Tibial artery (tissue), 4 donors: ENCODE data around the gene KBTBD7.

Experiments used
- DNase-seq, 2 donors: peaks; one replicate each; pipeline ENCODE4 v3.0.0-alpha.2; 2019
- H3K27ac ChIP-seq, 2 donors: fragments of 200-600 bp; sonication (generic) in 1 of 2; 1 replicate in 1 of 2; 2 replicates in 1 of 2; pipeline ENCODE4 v1.5.1; 2018 to 2019; ENCODE audit warnings: mild to moderate bottlenecking in 1 of 2
- H3K27me3 ChIP-seq, 2 donors: fragments of 200-600 bp; sonication (generic) in 1 of 2; one replicate each; pipeline versions ENCODE4 v1.5.1 to v1.6.0; 2016 to 2019
- H3K36me3 ChIP-seq, 3 donors: fragments of 200-600 bp; sonication (generic) in 2 of 3; one replicate each; pipeline ENCODE4 v1.5.1; 2016 to 2019; ENCODE audit warnings: mild to moderate bottlenecking in 2 of 3
- H3K4me1 ChIP-seq, 4 donors: fragments of 200-600 bp; sonication (generic) in 2 of 4; 1 replicate in 3 of 4; 2 replicates in 1 of 4; pipeline ENCODE4 v1.5.1; 2016 to 2019
- H3K4me3 ChIP-seq, 2 donors: fragments of 200-600 bp; sonication (generic) in 1 of 2; 1 replicate in 1 of 2; 2 replicates in 1 of 2; pipeline ENCODE4 v1.5.1; 2018 to 2019; ENCODE audit warnings: mild to moderate bottlenecking in 2 of 2
- H3K9me3 ChIP-seq, 3 donors: fragments of 200-600 bp; sonication (generic) in 1 of 3; one replicate each; pipeline ENCODE4 v1.5.1; 2016 to 2019
- intact Hi-C: fragments of 100-400 bp; cut with DNase I; formaldehyde crosslinking; loops from one replicate; pipeline ENCODE4 v1.15.0; 2023; ENCODE audit warnings: low total_unique reads
- TF ChIP-seq, protein P1 (sequence below), 2 experiments: fragments of 200-600 bp in 1 of 2; fragments of 450-650 bp in 1 of 2; IDR thresholded peaks; one replicate each; pipeline ENCODE4 v1.5.1; 2017 to 2019; ENCODE audit warnings: antibody characterized with exemption in 2 of 2, mild to moderate bottlenecking in 1 of 2, moderate library complexity in 1 of 2

The KBTBD7 gene

DNA sequence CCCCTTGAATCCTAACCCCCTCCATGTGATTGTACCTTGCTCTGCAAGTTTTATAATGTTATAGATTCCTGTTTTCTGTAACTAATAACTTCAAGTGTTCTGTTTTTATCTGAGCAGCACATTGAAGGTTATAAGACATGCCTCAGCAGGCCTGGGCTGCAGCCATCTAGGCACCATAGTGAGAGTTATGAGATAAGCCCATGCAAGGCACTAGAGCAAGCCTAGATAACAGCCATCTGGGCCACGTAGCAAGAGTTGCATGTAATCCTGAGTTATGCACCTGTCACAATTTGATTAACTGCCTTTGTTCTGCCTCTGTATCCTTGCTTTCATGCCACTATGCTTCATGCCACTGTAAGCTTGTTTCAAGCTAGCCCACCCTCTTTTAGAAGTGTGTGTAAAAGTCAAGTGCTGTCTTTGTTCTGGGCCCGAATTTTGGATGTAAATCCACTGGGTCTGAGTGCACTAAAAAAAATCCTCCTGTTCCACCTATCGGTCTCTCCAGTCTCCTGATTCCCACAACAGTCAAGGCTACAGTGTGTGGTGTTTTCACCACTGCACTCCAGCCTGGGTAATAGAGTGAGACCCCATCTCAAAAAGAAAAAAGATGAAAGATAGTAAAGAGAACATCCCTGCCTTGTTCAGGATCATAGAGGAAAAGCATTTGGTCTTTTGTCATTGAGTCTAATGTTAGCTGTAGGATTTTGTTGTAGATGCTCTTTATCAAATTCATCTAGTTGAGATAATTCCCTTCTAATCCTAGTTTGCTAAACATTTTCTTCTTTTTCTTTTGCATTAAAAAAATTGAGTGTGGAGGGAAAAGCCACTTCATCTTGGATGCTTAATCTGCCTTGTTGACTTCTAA lies 45.7 kb downstream of the KBTBD7 start:
- Histone ChIP-seq H3K4me3 (no peak overlapping the region), H3K27me3 (no peaks in the 10 kb centered on the region), H3K27ac (no peak overlapping the region), H3K9me3 (peaks cover 0 to 32% (median 14%) of the 10 kb centered on the region in 3 donors), H3K36me3 (peaks cover 0 to 21% (median 9%) of the 10 kb centered on the region in 3 donors), H3K4me1 (no peaks in the 10 kb centered on the region)
- TF ChIP-seq, protein P1, sequence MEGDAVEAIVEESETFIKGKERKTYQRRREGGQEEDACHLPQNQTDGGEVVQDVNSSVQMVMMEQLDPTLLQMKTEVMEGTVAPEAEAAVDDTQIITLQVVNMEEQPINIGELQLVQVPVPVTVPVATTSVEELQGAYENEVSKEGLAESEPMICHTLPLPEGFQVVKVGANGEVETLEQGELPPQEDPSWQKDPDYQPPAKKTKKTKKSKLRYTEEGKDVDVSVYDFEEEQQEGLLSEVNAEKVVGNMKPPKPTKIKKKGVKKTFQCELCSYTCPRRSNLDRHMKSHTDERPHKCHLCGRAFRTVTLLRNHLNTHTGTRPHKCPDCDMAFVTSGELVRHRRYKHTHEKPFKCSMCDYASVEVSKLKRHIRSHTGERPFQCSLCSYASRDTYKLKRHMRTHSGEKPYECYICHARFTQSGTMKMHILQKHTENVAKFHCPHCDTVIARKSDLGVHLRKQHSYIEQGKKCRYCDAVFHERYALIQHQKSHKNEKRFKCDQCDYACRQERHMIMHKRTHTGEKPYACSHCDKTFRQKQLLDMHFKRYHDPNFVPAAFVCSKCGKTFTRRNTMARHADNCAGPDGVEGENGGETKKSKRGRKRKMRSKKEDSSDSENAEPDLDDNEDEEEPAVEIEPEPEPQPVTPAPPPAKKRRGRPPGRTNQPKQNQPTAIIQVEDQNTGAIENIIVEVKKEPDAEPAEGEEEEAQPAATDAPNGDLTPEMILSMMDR (IDR thresholded peaks at IDR 0.05): no peak
- intact Hi-C loops: no loop called here
- no peak for DNase-seq

- TF ChIP-seq, protein P1 (IDR thresholded peaks at IDR 0.05): no peak
- Histone ChIP-seq H3K27me3 (no peaks in the 10 kb centered on the region), H3K27ac (no peak overlapping the region), H3K9me3 (peaks cover 0 to 18% (median 14%) of the 10 kb centered on the region in 3 donors), H3K4me3 (no peak overlapping the region), H3K4me1 (no peaks in the 10 kb centered on the region), H3K36me3 (peaks cover 0 to 13% (median 9%) of the 10 kb centered on the region in 3 donors)
- intact Hi-C loops: no loop called here
- no peak for DNase-seq
These were observed 49.0 kb downstream of the KBTBD7 start for GRCh38 chr13:41145136-41145908.

- Histone ChIP-seq H3K36me3 (peaks cover 0 to 11% (median 9%) of the 10 kb centered on the region in 3 donors), H3K4me1 (no peaks in the 10 kb centered on the region), H3K9me3 (peaks cover 0 to 14% (median 13%) of the 10 kb centered on the region in 3 donors), H3K4me3 (no peak overlapping the region), H3K27ac (no peak overlapping the region), H3K27me3 (no peaks in the 10 kb centered on the region)
- intact Hi-C loops: no loop called here
- DNase-seq: no peak
- TF ChIP-seq, protein P1 (IDR thresholded peaks at IDR 0.05): no peak
These were observed 49.8 kb downstream of the KBTBD7 start for GRCh38 chr13:41144576-41144975.
